BJ (cell line): ENCODE results near the gene PDZD2. TPM values are rescaled to one million over a fixed set of nuclear protein-coding genes. Genes with fewer than 3 reads are reported as not detected.

Experiments used
- CTCF ChIA-PET: fragments of 350-600 bp; formaldehyde crosslinking; extraction: SDS; loops from one replicate; lab custom pipeline; 2021; ENCODE audit warnings: antibody characterized with exemption, inconsistent platforms; lab: Yijun Ruan, JAX
- POLR2A ChIA-PET: fragments of 300-600 bp; sonication (Branson Sonifier 250); formaldehyde crosslinking; extraction: SDS; loops from one replicate; lab custom pipeline; 2021; ENCODE audit warnings: antibody characterized with exemption; lab: Charles Lee
- DNase-seq: peaks from one replicate; pipeline ENCODE4 v3.0.0-alpha.2; 2011; ENCODE audit warnings: low read depth
- H3K27me3 ChIP-seq: 2 replicates; pipeline ENCODE4 v1.6.0; 2011; ENCODE audit warnings: low read length; ENCODE audit not compliant: control insufficient read depth, insufficient read depth
- H3K36me3 ChIP-seq: 2 replicates; pipeline ENCODE4 v1.5.1; 2011; ENCODE audit warnings: low read length; ENCODE audit not compliant: control insufficient read depth, insufficient read depth
- H3K4me3 ChIP-seq: 2 replicates; pipeline ENCODE4 v1.5.1; 2011; ENCODE audit warnings: low read depth, mild to moderate bottlenecking, control low read depth, low read length
- CTCF ChIP-seq: IDR thresholded peaks from 2 replicates; pipeline ENCODE4 v1.5.1; 2011; ENCODE audit warnings: low read depth, mild to moderate bottlenecking, control low read depth, inconsistent platforms, low read length, moderate library complexity; ENCODE audit not compliant: insufficient read depth
- polyA plus RNA-seq: library from polyadenylated mRNA; depleted of rRNA; stranded (reverse); fragments of >200 nt; gene quantifications from 2 replicates; pipeline ENCODE4 v1.2.3, GENCODE V29; 2011

The PDZD2 gene
- polyA plus RNA-seq, 1 experiment = 0.06 TPM

GRCh38 chr5:32089146-32090000 lies 450.4 kb downstream of the PDZD2 start:
- H3K4me3 ChIP-seq = no peak overlapping the region
- no peak for TF ChIP-seq CTCF
- CTCF ChIA-PET = interaction anchor here (0.6 to 5.1 kb wide), 3 partner anchors 11 to 278 kb away, joined by 3 to 25 read pairs (median 5); no protein-coding TSS in a partner anchor
- DNase-seq = no peak
- POLR2A ChIA-PET = no interaction called here
- no peaks in the 10 kb centered on the region for H3K27me3 ChIP-seq
- peaks cover 1% of the 10 kb centered on the region for H3K36me3 ChIP-seq

DNA sequence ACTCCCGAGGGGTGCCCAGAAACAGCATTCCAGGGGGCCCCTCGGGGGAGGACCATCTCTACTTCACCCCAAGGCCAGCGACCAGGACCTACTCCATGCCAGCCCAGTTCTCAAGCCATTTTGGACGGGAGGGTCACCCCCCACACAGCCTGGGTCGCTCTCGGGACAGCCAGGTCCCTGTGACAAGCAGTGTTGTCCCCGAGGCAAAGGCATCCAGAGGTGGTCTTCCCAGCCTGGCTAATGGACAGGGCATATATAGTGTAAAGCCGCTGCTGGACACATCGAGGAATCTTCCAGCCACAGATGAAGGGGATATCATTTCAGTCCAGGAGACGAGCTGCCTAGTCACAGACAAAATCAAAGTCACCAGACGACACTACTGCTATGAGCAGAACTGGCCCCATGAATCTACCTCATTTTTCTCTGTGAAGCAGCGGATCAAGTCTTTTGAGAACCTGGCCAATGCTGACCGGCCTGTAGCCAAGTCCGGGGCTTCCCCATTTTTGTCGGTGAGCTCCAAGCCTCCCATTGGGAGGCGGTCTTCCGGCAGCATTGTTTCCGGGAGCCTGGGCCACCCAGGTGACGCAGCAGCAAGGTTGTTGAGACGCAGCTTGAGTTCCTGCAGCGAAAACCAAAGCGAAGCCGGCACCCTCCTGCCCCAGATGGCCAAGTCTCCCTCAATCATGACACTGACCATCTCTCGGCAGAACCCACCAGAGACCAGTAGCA lies 451.3 kb downstream of the PDZD2 start:
- Histone ChIP-seq H3K4me3 (no peak overlapping the region), H3K36me3 (peaks cover 1% of the 10 kb centered on the region), H3K27me3 (no peaks in the 10 kb centered on the region)
- no peak for TF ChIP-seq CTCF
- POLR2A ChIA-PET = no interaction called here
- no peak for DNase-seq
- CTCF ChIA-PET = interaction anchor here (0.9 to 5.1 kb wide), 4 partner anchors 12 to 264 kb away, joined by 3 to 25 read pairs (median 4); no protein-coding TSS in a partner anchor

- no peak for DNase-seq
- no peak overlapping the region for H3K4me3 ChIP-seq
- H3K27me3 ChIP-seq = no peaks in the 10 kb centered on the region
- no peak for TF ChIP-seq CTCF
- peaks cover 1% of the 10 kb centered on the region for H3K36me3 ChIP-seq
- CTCF ChIA-PET = interaction anchor here (0.7 to 5.1 kb wide), 5 partner anchors 13 to 265 kb away, joined by 3 to 25 read pairs (median 4); no protein-coding TSS in a partner anchor
- POLR2A ChIA-PET = no interaction called here
Measured at GRCh38 chr5:32090755-32091128, 451.8 kb downstream of the PDZD2 start.

DNA sequence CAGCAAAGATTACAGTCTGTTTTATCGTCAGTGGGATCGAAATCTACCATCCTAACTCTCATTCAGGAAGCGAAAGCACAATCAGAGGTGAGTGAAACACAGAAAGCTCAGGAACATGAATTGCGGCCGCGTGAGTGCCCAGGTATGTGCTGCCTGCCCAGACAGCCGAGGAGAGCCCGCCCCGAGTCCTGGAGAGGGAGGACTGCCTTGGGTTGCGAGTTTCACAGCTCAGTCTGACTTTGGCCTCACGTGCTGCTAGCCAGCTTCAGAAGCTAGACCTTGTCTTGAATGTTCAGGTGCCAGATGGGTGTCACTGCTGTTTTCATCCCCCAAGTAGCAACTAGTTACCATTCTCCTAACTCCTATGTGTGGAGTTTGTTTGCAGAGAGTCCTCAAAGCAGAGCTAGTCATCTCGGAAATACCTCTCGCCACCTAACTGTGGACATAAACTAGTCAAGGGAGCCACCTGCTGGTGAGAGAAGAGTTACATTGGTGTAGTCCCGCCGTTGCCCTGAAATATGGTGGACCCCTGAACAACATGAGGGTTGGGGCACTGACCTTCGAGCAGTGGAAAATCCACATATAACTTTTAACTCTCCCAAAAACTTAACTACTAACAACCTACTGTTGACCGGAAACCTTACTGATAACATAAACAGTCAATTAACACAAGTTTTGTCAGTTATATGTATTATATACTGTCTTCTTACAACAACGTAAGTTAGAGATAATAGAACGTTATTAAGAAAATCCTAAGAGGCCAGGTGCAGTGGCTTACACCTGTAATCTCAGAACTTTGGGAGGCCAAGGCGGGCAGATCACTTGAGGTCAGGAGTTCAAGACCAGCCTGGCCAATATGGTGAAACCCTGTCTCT lies 454.2 kb downstream of the PDZD2 start:
- POLR2A ChIA-PET = no interaction called here
- no peak for DNase-seq
- Histone ChIP-seq H3K4me3 (no peak overlapping the region), H3K27me3 (no peaks in the 10 kb centered on the region), H3K36me3 (no peaks in the 10 kb centered on the region; the same call in 1 of the 2 replicates)
- CTCF ChIA-PET = interaction anchor here (0.5 to 2.8 kb wide), 34 partner anchors 8 to 525 kb away, joined by 3 to 54 read pairs (median 4); no protein-coding TSS in a partner anchor
- TF ChIP-seq CTCF = peak; percentile 72
